RWPE2 (cell line): ENCODE results near the gene MRC2.
A peak's percentile ranks its signal among the peaks of the same experiment; 100 is the strongest.

Experiments used
- ATAC-seq: fragments of 200-7000 bp; cut with Tn5 transposase; 3 replicates; pipeline ENCODE4 v1.9.1; 2021; ENCODE audit warnings: low read depth
- DNase-seq: peaks from one replicate; pipeline ENCODE4 v3.0.0-alpha.2; 2020; ENCODE audit warnings: low spot score
- H3K27ac ChIP-seq: fragments of 450-650 bp; 2 replicates; pipeline ENCODE4 v1.5.1; 2017; ENCODE audit warnings: mild to moderate bottlenecking; ENCODE audit not compliant: poor library complexity, severe bottlenecking
- H3K27me3 ChIP-seq: fragments of 250-450 bp; sonication (Bioruptor Pico); 2 replicates; pipeline ENCODE4 v1.5.1; 2021; ENCODE audit warnings: mild to moderate bottlenecking, moderate library complexity; ENCODE audit not compliant: insufficient read depth, poor library complexity, severe bottlenecking
- H3K36me3 ChIP-seq: fragments of 250-450 bp; sonication (Bioruptor Pico); 2 replicates; pipeline ENCODE4 v1.5.1; 2020; ENCODE audit warnings: low read depth, mild to moderate bottlenecking, moderate library complexity
- H3K4me1 ChIP-seq: fragments of 250-450 bp; sonication (Bioruptor Pico); 2 replicates; pipeline ENCODE4 v1.5.1; 2021; ENCODE audit warnings: mild to moderate bottlenecking, moderate library complexity; ENCODE audit not compliant: insufficient read depth, poor library complexity, severe bottlenecking
- H3K4me3 ChIP-seq: fragments of 250-450 bp; sonication (Bioruptor Pico); 2 replicates; pipeline ENCODE4 v1.5.1; 2021; ENCODE audit warnings: mild to moderate bottlenecking, moderate library complexity; ENCODE audit not compliant: severe bottlenecking
- H3K9me3 ChIP-seq: fragments of 250-450 bp; sonication (Bioruptor Pico); 2 replicates; pipeline ENCODE4 v1.5.1; 2021; ENCODE audit warnings: mild to moderate bottlenecking, moderate library complexity; ENCODE audit not compliant: severe bottlenecking
- CTCF ChIP-seq: fragments of 450-650 bp; IDR thresholded peaks from one replicate; pipeline ENCODE4 v1.5.1; 2017; ENCODE audit warnings: mild to moderate bottlenecking, moderate library complexity; ENCODE audit not compliant: poor library complexity, severe bottlenecking

MRC2 gene

GRCh38 chr17:62617894-62618472 lies 9.5 kb upstream of the MRC2 start:
- no peak for TF ChIP-seq CTCF
- Histone ChIP-seq H3K4me1 (no peaks in the 10 kb centered on the region), H3K4me3 (no peak overlapping the region), H3K9me3 (no peaks in the 10 kb centered on the region), H3K27ac (no peak overlapping the region), H3K36me3 (peaks cover 12% of the 10 kb centered on the region; the same call in 1 of the 2 replicates), H3K27me3 (no peaks in the 10 kb centered on the region)
- ATAC-seq (peak; percentile 26; the same call in 1 of the 3 replicates), DNase-seq (no peak)

GRCh38 chr17:62618647-62619416 lies 8.6 kb upstream of the MRC2 start:
- peaks cover 5% of the 10 kb centered on the region; the same call in 1 of the 2 replicates for H3K36me3 ChIP-seq
- no peak for ATAC-seq
- no peak for TF ChIP-seq CTCF

GRCh38 chr17:62619417-62620155 lies 7.9 kb upstream of the MRC2 start:
- ATAC-seq (peak; percentile 11; the same call in 1 of the 3 replicates), DNase-seq (no peak)
- H3K9me3 ChIP-seq, result no peaks in the 10 kb centered on the region

More at GRCh38 chr17:62618647-62619416, 8.6 kb upstream of the MRC2 start:
- no peak overlapping the region for H3K4me3 ChIP-seq
- H3K27ac ChIP-seq, result no peak overlapping the region
- no peaks in the 10 kb centered on the region for H3K4me1 ChIP-seq
- no peaks in the 10 kb centered on the region for H3K9me3 ChIP-seq
- no peaks in the 10 kb centered on the region for H3K27me3 ChIP-seq
- DNase-seq, result no peak

GRCh38 chr17:62621223-62621622 lies 6.2 kb upstream of the MRC2 start:
- no peak for TF ChIP-seq CTCF
- Histone ChIP-seq H3K9me3 (no peaks in the 10 kb centered on the region), H3K4me1 (no peaks in the 10 kb centered on the region), H3K4me3 (no peak overlapping the region), H3K27ac (no peak overlapping the region), H3K36me3 (no peaks in the 10 kb centered on the region), H3K27me3 (no peaks in the 10 kb centered on the region)
- no peak for DNase-seq
- no peak for ATAC-seq

More at GRCh38 chr17:62619417-62620155, 7.9 kb upstream of the MRC2 start:
- H3K27ac ChIP-seq, result no peak overlapping the region
- no peaks in the 10 kb centered on the region for H3K27me3 ChIP-seq
- no peaks in the 10 kb centered on the region for H3K4me1 ChIP-seq
- no peak for TF ChIP-seq CTCF
- H3K4me3 ChIP-seq, result no peak overlapping the region
- no peaks in the 10 kb centered on the region; the same call in 1 of the 2 replicates for H3K36me3 ChIP-seq
